Measurements from ENCODE around the gene MRTFB.

The MRTFB gene

DNA sequence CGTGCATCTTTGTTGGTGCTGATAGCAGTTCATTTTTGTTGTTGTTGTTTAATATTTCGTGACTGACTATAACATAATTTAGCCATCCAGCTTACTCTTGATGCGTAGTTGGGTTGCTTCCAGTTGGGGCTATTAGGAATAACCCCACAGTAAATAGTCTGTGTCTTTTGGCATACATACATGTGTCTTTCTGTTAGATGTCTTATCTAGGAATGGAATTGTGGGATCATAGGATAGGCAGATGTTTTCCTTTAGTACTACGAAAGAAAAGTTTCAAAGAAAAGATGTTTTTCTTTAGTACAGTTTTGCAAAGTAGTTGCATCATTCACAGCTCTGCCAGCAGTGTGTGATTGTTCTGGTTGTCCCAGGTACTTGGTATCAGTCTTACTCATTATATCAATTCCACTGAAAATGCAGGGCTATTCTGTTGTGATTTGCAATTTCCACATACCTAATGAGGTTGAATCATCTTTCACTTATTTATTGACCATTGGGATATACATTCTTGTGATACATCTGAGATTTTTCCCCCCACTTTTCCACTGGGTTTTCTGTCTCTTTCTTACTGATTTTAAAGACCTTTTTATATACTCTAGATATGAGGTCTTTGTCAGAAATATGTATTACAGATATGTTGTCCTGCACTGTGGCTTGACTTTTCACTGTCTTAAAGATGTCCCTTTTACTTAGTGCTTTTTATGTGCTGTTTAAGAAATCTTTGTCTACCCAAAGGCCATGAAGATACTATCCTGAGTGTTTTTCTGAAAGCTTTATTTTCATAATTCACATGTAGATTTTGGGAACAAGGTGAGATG, 173.3 kb downstream of the MRTFB start:
- DNase-seq = no peak
- TF ChIP-seq GATA1 (IDR thresholded peaks at IDR 0.05; ENCODE audit: low read depth, low read length) (no peak), POLR2A (IDR thresholded peaks at IDR 0.05; ENCODE audit: low read length) (no peak)

DNA sequence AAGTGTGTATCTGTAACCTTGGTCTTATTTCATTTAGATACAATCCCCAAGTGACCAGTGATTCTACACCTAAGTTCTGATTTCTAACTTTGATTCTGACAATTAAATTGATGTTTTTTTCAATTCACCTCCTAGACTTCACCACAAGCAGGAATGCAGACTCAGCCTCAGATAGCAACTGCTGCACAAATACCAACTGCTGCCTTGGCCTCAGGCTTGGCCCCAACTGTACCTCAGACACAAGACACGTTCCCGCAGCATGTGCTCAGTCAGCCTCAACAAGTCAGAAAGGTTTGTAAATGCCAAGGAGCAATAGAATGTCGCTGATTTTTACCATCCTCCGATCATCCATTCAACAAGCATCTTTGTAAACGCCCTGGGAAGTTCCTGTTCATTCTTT, 177.7 kb downstream of the MRTFB start:
- DNase-seq = no peak
- TF ChIP-seq GATA1 (IDR thresholded peaks at IDR 0.05; ENCODE audit: low read depth, low read length) = no peak
- no peak for TF ChIP-seq POLR2A (IDR thresholded peaks at IDR 0.05; ENCODE audit: low read length)

DNA sequence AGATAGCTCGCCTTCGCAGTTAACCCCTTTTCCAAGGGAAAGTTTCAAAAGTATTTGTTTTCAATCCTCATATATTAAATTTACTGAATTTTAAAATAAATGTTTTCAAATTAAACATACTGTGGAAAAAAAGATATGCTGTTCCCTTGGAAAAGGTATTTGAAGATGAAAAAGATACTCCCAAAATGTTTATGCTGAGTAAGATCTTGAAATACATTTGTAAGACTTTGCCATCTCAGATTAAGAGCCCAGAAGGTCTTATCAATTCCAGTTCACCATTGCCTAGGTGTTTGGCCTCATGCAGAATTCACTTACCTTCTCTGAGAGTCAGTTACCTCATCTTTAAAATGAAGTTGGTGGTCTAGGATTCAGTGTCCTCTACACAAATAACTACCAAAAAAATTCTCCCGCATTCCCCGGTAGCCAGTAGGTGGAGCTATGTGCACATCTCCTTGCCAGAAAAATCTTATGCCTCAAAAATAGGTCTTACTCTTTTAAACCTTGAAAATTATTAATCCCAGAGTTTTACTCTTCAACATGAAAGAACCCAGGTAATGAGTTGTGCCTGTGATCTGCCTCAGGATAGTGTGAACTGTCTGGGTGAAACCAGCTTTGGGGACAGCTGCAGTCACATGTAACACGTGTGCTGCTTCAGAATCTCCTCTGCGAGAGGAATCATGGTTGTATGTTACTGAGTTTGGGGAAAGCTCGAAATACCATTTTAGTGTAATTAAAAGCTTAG, 178.3 kb downstream of the MRTFB start:
- peak; percentile 42 to 71 for DNase-seq
- TF ChIP-seq GATA1 (IDR thresholded peaks at IDR 0.05; ENCODE audit: low read depth, low read length) = no peak
- TF ChIP-seq POLR2A (IDR thresholded peaks at IDR 0.05; ENCODE audit: low read length) = no peak

DNA sequence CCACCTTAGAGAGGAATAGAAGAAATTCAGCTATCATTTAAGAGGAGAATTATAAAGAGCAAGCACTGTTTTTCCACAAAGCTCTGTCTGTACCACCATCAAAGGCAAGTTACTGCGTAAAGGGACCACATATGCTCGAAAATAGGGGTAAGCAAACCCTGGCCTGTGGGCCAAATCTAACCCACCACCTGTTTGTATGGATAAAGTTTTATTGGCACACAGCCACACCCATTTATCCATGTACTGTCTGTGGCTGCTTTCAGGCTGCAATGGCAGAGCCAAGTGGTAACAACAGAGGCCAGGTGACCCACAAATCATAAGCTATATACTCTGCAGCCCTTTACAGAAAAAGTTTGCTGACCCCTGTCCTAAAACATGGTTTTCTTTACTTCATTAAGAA, 180.3 kb downstream of the MRTFB start:
- TF ChIP-seq GATA1 (IDR thresholded peaks at IDR 0.05; ENCODE audit: low read depth, low read length) = no peak
- no peak for TF ChIP-seq POLR2A (IDR thresholded peaks at IDR 0.05; ENCODE audit: low read length)
- DNase-seq = no peak

DNA sequence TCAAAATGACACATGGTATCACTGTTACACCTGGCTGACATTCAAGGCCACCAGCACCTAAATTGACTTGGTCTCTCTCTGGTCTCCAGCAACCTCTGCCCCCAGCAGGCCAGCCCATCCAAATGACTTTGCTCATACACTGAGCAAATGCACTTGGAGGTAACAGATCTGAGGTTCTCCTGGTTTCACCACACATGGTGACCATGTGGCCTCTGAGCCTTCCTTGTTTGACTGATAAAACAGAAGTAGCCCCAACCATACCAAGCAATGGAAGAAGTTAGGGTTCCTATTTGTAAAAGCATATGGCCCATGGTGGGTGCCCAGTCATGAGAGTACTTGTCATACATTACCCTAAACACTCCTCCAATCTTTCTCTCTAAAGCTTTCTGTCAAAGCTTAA, 181.7 kb downstream of the MRTFB start:
- TF ChIP-seq POLR2A (IDR thresholded peaks at IDR 0.05; ENCODE audit: low read length) = no peak
- no peak for TF ChIP-seq GATA1 (IDR thresholded peaks at IDR 0.05; ENCODE audit: low read depth, low read length)
- no peak for DNase-seq

DNA sequence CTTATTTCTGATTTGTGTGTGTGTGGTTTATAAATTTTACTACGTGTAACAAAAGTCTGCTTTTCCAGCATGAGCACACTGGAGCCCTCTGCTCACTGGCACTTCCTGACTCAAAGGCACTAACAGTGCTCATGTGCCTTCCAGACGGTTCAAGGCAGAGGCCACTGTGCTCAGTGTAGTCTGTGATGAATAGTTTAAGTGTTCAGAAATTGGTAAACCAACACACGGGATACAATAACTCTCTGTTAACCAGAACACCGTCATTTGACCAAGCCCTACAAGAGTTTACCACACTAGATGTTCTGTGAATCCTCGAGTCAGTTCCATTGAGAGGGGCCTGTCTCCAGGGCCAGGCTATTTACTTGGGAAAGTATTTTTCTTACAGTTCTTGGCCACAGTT, 191.9 kb downstream of the MRTFB start:
- DNase-seq = no peak
- no peak for TF ChIP-seq POLR2A (IDR thresholded peaks at IDR 0.05; ENCODE audit: low read length)
- TF ChIP-seq GATA1 (IDR thresholded peaks at IDR 0.05; ENCODE audit: low read depth, low read length) = no peak

DNA sequence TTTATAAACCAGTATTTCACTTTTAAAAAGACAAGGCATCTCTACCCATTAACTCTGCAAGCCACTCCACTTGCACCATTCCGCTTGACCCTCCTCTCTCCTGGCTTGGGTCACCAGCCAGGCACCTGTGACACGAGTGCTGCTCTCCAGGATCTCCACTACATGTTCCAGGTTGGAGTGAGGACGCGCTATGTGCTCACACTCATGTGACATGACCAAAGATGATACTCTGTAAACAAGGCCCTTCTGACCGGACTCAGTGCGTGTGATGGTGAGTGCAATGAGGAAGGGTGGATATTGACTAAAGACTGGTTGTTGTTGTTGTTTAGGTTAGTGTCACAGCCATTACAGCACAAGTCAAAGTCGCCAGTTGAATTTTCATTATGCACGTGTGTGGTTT, 192.7 kb downstream of the MRTFB start:
- DNase-seq = no peak
- TF ChIP-seq GATA1 (IDR thresholded peaks at IDR 0.05; ENCODE audit: low read depth, low read length) (no peak), POLR2A (IDR thresholded peaks at IDR 0.05; ENCODE audit: low read length) (no peak)

DNA sequence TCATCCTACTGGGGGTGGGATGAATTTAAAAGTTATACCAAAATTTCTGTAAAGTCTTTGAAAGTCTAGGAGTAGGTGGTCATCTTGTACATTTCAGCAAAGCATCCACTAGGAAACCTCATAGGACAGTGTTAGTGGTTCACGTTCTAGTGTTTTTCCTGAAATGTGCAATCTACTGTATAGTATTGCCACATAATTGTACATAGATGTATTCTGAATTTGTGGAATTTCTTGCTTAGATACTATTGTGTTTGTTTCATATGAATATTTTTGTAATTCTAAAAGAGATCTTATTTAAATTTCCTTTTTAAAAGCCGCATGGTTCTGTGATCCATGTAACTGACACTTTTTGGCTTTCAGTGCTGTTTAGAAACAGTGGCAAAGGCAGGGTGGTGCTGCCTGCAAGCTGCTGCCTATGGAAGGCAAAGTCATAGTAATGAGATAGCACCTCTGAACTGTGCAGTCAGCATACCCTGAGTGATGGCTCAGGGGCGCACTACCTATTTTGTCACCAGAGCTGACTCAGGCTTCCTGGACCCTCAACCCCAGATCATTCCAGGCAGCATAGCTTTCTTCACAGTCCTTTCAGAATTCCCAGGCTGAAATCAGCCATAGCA, 193.3 kb downstream of the MRTFB start:
- DNase-seq = no peak
- TF ChIP-seq GATA1 (IDR thresholded peaks at IDR 0.05; ENCODE audit: low read depth, low read length) (no peak), POLR2A (IDR thresholded peaks at IDR 0.05; ENCODE audit: low read length) (no peak)

DNA sequence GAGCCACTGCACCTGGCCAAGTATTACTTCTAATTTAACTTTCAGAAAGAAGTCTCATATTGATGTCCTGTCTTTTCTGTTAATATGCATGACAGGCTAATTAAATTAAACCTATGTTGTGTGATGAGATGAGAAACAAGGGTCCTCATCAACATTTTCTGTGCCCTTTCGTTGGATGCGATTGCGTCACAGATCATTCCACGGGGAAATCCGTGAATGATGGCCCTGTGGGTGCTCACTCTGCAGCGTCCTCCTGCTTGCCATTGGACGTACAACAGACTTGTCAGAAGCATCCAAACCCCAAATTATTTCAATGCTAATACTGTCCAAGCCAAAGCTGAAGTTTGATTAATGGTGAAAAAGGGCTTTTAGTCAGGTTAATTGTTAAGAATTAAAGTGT, 197.0 kb downstream of the MRTFB start:
- no peak for DNase-seq
- no peak for TF ChIP-seq GATA1 (IDR thresholded peaks at IDR 0.05; ENCODE audit: low read depth, low read length)

DNA sequence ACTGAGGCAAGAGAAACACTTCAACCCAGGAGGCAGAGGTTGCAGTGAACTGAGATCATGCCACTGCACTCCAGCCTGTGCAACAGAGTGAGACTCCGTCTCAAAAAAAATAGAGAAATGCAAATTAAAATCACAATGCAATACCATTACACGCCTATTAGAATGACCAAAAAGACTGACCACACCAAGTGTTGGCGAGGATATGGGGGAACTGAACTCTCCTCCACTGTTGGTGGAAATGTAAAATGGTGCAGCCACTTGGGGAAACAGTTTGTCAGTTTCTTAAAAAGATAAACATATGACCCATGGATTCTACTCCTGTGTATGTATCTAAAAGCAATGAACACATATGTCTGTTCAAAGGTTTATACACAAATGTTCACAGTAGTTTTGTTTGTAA, 204.8 kb downstream of the MRTFB start:
- no peak for TF ChIP-seq GATA1 (IDR thresholded peaks at IDR 0.05; ENCODE audit: low read depth, low read length)
- TF ChIP-seq POLR2A (IDR thresholded peaks at IDR 0.05; ENCODE audit: low read length) = no peak
- no peak for DNase-seq

DNA sequence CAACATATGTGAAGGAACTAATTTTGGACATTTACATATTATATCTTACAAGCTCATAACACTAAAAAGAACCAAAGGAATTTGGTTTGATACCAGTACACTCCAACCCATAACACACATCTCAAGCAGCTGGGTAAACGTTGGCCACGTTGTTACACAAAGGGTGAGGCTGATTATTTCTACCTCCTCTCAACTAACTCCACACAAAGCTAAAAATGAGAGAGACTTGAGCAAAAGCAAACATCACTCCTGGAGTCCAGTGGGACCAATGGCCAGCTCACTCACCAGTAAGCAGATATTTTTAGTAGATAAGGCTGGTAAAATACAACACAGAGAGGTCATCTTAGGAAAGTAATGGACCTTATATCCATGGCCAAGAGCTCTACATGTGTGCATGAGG, 207.6 kb downstream of the MRTFB start:
- no peak for DNase-seq
- TF ChIP-seq POLR2A (IDR thresholded peaks at IDR 0.05; ENCODE audit: low read length) = no peak
- TF ChIP-seq GATA1 (IDR thresholded peaks at IDR 0.05; ENCODE audit: low read depth, low read length) = no peak

DNA sequence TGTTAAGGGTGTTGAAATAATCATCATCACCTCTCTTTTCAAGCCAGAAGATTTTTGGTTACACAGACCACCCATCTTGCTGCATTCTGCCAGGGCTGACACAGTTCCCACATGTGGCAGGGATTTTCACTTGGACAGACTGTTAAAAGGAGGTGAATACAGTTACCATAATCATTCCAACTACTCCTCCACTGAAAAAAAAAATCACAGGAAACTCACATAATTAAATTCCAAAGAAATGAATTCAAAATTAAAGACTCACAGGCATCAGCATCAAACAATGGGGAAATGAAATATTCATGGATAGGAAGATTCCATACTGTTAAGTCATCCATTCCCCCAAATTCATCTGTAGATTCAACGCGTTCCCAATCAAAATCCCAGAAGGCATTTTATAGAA, 209.4 kb downstream of the MRTFB start:
- DNase-seq = no peak
- TF ChIP-seq POLR2A (IDR thresholded peaks at IDR 0.05; ENCODE audit: low read length) = no peak
- TF ChIP-seq GATA1 (IDR thresholded peaks at IDR 0.05; ENCODE audit: low read depth, low read length) = no peak

DNA sequence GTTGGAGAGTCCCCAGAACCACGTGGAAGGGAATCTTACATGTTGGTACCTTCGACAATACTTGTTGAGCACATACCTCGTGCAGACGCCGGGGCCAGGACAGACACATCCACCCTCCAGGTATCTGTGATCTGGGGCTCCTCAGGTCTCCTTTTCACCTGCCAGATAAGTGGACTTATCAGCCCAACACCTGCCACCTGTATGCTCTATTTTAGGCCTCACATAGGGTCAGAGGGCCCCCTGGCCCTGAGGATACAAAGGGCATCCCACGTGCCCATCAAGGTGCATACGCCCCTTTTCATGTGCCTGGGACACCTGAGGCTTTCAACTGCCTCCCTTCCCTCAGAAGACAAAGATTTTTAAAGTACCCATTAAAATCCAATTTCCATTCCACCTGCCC, 212.7 kb downstream of the MRTFB start:
- no peak for DNase-seq
- TF ChIP-seq POLR2A (IDR thresholded peaks at IDR 0.05; ENCODE audit: low read length) (no peak), GATA1 (IDR thresholded peaks at IDR 0.05; ENCODE audit: low read depth, low read length) (no peak)

DNA sequence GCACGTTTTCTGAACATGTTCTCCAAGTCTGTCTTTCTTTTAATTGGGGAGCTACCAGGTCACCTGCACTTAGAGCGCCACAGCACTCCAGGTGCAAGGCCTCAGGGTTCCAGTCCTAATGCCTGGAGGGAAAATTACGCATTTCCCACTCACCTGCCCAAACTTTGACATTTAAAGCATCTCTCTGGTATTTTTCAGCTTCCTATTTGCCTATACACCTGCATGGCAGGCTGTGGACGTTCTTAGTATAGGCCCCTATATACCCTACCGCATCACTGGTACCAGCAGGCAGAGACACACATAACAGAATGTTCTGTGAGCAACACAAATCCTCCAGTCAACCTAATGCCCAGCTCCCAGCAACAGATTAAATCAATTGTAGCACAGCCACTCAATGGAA, 213.3 kb downstream of the MRTFB start:
- no peak for TF ChIP-seq POLR2A (IDR thresholded peaks at IDR 0.05; ENCODE audit: low read length)
- TF ChIP-seq GATA1 (IDR thresholded peaks at IDR 0.05; ENCODE audit: low read depth, low read length) = no peak
- DNase-seq = no peak

All from erythroblast (primary cell).